ENCODE data around the gene C14orf39. TPM values are rescaled to one million over a fixed set of nuclear protein-coding genes. Genes with fewer than 3 reads are reported as not detected.

The C14orf39 gene
- total RNA-seq, 1 experiment from 2014 or later: 2.5 TPM

GRCh38 chr14:60514378-60514740, 28.5 kb upstream of the C14orf39 start (continued):
- TF ChIP-seq ZNF425 (CRISPR knock-in tag; conservative IDR thresholded peaks at IDR 0.05) (no peak), SP1 (CRISPR knock-in tag; conservative IDR thresholded peaks at IDR 0.05) (no peak)

- no peaks in the 10 kb centered on the region for H3K9me3 Mint-ChIP-seq
- H3K4me1 Mint-ChIP-seq: peaks cover 66% of the 10 kb centered on the region
- H3K27me3 Mint-ChIP-seq (ENCODE audit: low read depth): peaks cover 97% of the 10 kb centered on the region
- no peak overlapping the region for H3K27ac Mint-ChIP-seq
- CTCF ChIA-PET: interaction anchor here (0.6 to 2.5 kb wide), 5 partner anchors 31 to 249 kb away, joined by 3 to 10 read pairs (median 5); no protein-coding TSS in a partner anchor
- peak; percentile 52 for DNase-seq (ENCODE audit: low spot score)
- TF ChIP-seq ESRRA (CRISPR knock-in tag; IDR thresholded peaks at IDR 0.05; ENCODE audit: borderline replicate concordance) (no peak; the same call in 1 of the 2 replicates), STAT6 (CRISPR knock-in tag; conservative IDR thresholded peaks at IDR 0.05; ENCODE audit: low read depth) (no peak), CBFB (CRISPR knock-in tag; IDR thresholded peaks at IDR 0.05; ENCODE audit: low read depth) (no peak), HMGA2 (CRISPR knock-in tag; IDR thresholded peaks at IDR 0.05) (no peak), RORB (CRISPR knock-in tag; IDR thresholded peaks at IDR 0.05) (no peak), NR1H2 (CRISPR knock-in tag; IDR thresholded peaks at IDR 0.05) (no peak), AR (CRISPR knock-in tag; IDR thresholded peaks at IDR 0.05) (no peak), RELA (CRISPR knock-in tag; IDR thresholded peaks at IDR 0.05; ENCODE audit: borderline replicate concordance) (no peak), HMGXB4 (CRISPR knock-in tag; IDR thresholded peaks at IDR 0.05) (no peak), SOX15 (CRISPR knock-in tag; IDR thresholded peaks at IDR 0.05) (no peak), ZNF425 (CRISPR knock-in tag; conservative IDR thresholded peaks at IDR 0.05) (no peak), PREB (CRISPR knock-in tag; IDR thresholded peaks at IDR 0.05; ENCODE audit: borderline replicate concordance) (no peak), GTF2I (CRISPR knock-in tag; conservative IDR thresholded peaks at IDR 0.05) (no peak)
- peak overlapping the region; percentile 41; the same call in 1 of the 2 replicates for H3K4me3 Mint-ChIP-seq
- POLR2A ChIA-PET: interaction anchor here (1.9 kb wide), 1 partner anchor 181 kb away, joined by 5 read pairs; no protein-coding TSS in a partner anchor
- ATAC-seq: peak; percentile 17
- no peaks in the 10 kb centered on the region for H3K36me3 Mint-ChIP-seq
These were observed 27.2 kb upstream of the C14orf39 start for GRCh38 chr14:60512973-60513571.

Data from WTC11 (cell line).